Hepatocyte (in vitro differentiated cells): ENCODE results near the gene ISM1.

Experiments used
- CTCF ChIP-seq: fragments of 200-600 bp; sonication (generic); IDR thresholded peaks from 2 replicates; pipeline ENCODE4 v1.5.1; 2016; ENCODE audit warnings: antibody characterized with exemption, mild to moderate bottlenecking; ENCODE audit not compliant: poor library complexity
- EZH2phosphoT487 ChIP-seq: fragments of 200-600 bp; sonication (generic); IDR thresholded peaks from one replicate; pipeline ENCODE4 v1.6.1; 2018; ENCODE audit warnings: antibody characterized with exemption, mild to moderate bottlenecking, low read depth, moderate library complexity; ENCODE audit not compliant: unreplicated experiment, severe bottlenecking

- TF ChIP-seq CTCF (no peak), EZH2phosphoT487 (no peak)
Observed at GRCh38 chr20:13341737-13342393, 120.8 kb downstream of the ISM1 start.
